A549 (cell line): ENCODE data around the gene PLTP. TPM values are rescaled to one million over a fixed set of nuclear protein-coding genes. Genes with fewer than 3 reads are reported as not detected.
"Not testable (repeated sequence)": the region's sequence is repeated elsewhere in the genome, so short reads cannot be mapped to it uniquely, and the experiment has no call there.

Experiments used
- ATAC-seq, 2 experiments: fragments of 200-7000 bp in 1 of 2; fragments of >200 bp in 1 of 2; cut with Nextera tagmentation in 1 of 2; cut with Tn5 transposase in 1 of 2; 3 replicates each; pipeline versions ENCODE4 v1.8.0 to v1.9.1; 2018 to 2020; ENCODE audit warnings: mild to moderate bottlenecking in 1 of 2, moderate library complexity in 1 of 2
- CTCF ChIA-PET: fragments of 300-600 bp; sonication (Branson Sonifier 250); formaldehyde crosslinking; extraction: SDS; loops from one replicate; lab custom pipeline; 2021; ENCODE audit warnings: antibody characterized with exemption, inconsistent platforms; lab: Yijun Ruan, JAX
- POLR2A ChIA-PET: fragments of 350-600 bp; formaldehyde crosslinking; extraction: SDS; loops from one replicate; lab custom pipeline; 2021; ENCODE audit warnings: antibody characterized with exemption, inconsistent platforms; lab: Yijun Ruan, JAX
- DNase-seq, 2 experiments: peaks; one replicate each; pipeline versions ENCODE4 v3.0.0 to v3.0.0-alpha.2; 2011 to 2016; ENCODE audit warnings: low read depth in 1 of 2, low spot score in 1 of 2
- FAIRE-seq: peaks from 2 replicates; lab custom pipeline; 2011; peaks lifted over from hg19 to GRCh38; lab: Jason Lieb, UNC
- H3K27ac ChIP-seq, 2 experiments: fragments of >200 bp; sonication (Bioruptor Twin); formaldehyde crosslinking; 3 replicates each; pipeline ENCODE4 v1.5.1; 2016 to 2017
- H3K4me1 ChIP-seq: fragments of >200 bp; sonication (Bioruptor Twin); formaldehyde crosslinking; 3 replicates; pipeline ENCODE4 v1.6.1; 2016
- H3K4me2 ChIP-seq: fragments of >200 bp; sonication (Bioruptor Twin); formaldehyde crosslinking; 3 replicates; pipeline ENCODE4 v1.6.1; 2016
- H3K4me3 ChIP-seq: fragments of >200 bp; sonication (Bioruptor Twin); formaldehyde crosslinking; 3 replicates; pipeline ENCODE4 v1.5.1; 2016
- H3K9me3 ChIP-seq: fragments of >200 bp; sonication (Bioruptor Twin); formaldehyde crosslinking; 3 replicates; pipeline ENCODE4 v1.6.1; 2016
- BHLHE40 ChIP-seq: IDR thresholded peaks from 2 replicates; pipeline ENCODE4 v1.6.1; 2012; ENCODE audit warnings: low read depth, low read length, inconsistent platforms
- CBX2 ChIP-seq: fragments of 200-600 bp; sonication (generic); IDR thresholded peaks from 2 replicates; pipeline ENCODE4 v1.6.1; 2016; ENCODE audit warnings: low read depth, mild to moderate bottlenecking, borderline replicate concordance
- CHD2 ChIP-seq: fragments of 150-350 bp; IDR thresholded peaks from 2 replicates; pipeline ENCODE4 v1.6.1; 2014; ENCODE audit warnings: low read length; ENCODE audit not compliant: partially characterized antibody
- CHD4 ChIP-seq: fragments of 200-600 bp; sonication (generic); IDR thresholded peaks from 2 replicates; pipeline ENCODE4 v1.6.1; 2016; ENCODE audit warnings: antibody characterized with exemption, mild to moderate bottlenecking, borderline replicate concordance
- CTCF ChIP-seq: fragments of >200 bp; sonication (Bioruptor Twin); formaldehyde crosslinking; IDR thresholded peaks from 3 replicates; pipeline ENCODE4 v1.5.1; 2016
- EHMT2 ChIP-seq: fragments of 200-600 bp; sonication (generic); IDR thresholded peaks from 2 replicates; pipeline ENCODE4 v1.6.1; 2016; ENCODE audit warnings: antibody characterized with exemption, low read depth, mild to moderate bottlenecking, moderate library complexity
- FOSL2 ChIP-seq, 2 experiments: fragments of 450-650 bp in 1 of 2; fragments of >200 bp in 1 of 2; sonication (Bioruptor Twin) in 1 of 2; formaldehyde crosslinking; IDR thresholded peaks; 2 replicates each; pipeline versions ENCODE4 v1.5.0 to v1.6.1; 2016 to 2020; ENCODE audit warnings: mild to moderate bottlenecking in 1 of 2, moderate library complexity in 1 of 2
- FOXS1 ChIP-seq: fragments of 250-450 bp; sonication (Bioruptor Pico); IDR thresholded peaks from 2 replicates; pipeline ENCODE4 v1.5.0; 2020; ENCODE audit warnings: mild to moderate bottlenecking, moderate library complexity
- HOXA7 ChIP-seq: fragments of 250-450 bp; sonication (Bioruptor Pico); IDR thresholded peaks from 2 replicates; pipeline ENCODE4 v1.5.0; 2020; ENCODE audit warnings: mild to moderate bottlenecking, moderate library complexity
- HOXB13 ChIP-seq: fragments of 250-450 bp; sonication (Bioruptor Pico); IDR thresholded peaks from 2 replicates; pipeline ENCODE4 v1.5.0; 2020; ENCODE audit warnings: low read depth, mild to moderate bottlenecking, moderate library complexity
- JUN ChIP-seq, 2 experiments: fragments of >200 bp; sonication (Bioruptor Twin); formaldehyde crosslinking; IDR thresholded peaks; 2 replicates in 1 of 2; 3 replicates in 1 of 2; pipeline ENCODE4 v1.6.1; 2016 to 2017
- JUNB ChIP-seq: fragments of >200 bp; sonication (Bioruptor Twin); formaldehyde crosslinking; IDR thresholded peaks from 2 replicates; pipeline ENCODE4 v1.6.1; 2016
- MYC ChIP-seq: IDR thresholded peaks from 2 replicates; pipeline ENCODE4 v1.6.1; 2012; ENCODE audit warnings: mild to moderate bottlenecking, inconsistent platforms, low read length, improper control_type of control experiment, borderline replicate concordance
- PBX3 ChIP-seq: IDR thresholded peaks from 2 replicates; pipeline ENCODE4 v1.6.1; 2012
- POLR2AphosphoS2 ChIP-seq: conservative IDR thresholded peaks from 2 replicates; pipeline ENCODE4 v1.6.1; 2012; ENCODE audit warnings: low read length, improper control_type of control experiment, inconsistent platforms
- RARB ChIP-seq: fragments of 250-450 bp; sonication (Bioruptor Pico); IDR thresholded peaks from 2 replicates; pipeline ENCODE4 v1.8.0; 2021; ENCODE audit warnings: mild to moderate bottlenecking, moderate library complexity
- SMC3 ChIP-seq: fragments of >200 bp; sonication (Bioruptor Twin); formaldehyde crosslinking; IDR thresholded peaks from 3 replicates; pipeline ENCODE4 v1.6.1; 2018; ENCODE audit warnings: inconsistent platforms
- ZC3H11A ChIP-seq: fragments of 450-650 bp; IDR thresholded peaks from 2 replicates; pipeline ENCODE4 v1.6.1; 2014; ENCODE audit warnings: antibody characterized with exemption, mild to moderate bottlenecking
- ZSCAN20 ChIP-seq: fragments of 250-450 bp; sonication (Bioruptor Pico); IDR thresholded peaks from 2 replicates; pipeline ENCODE4 v1.8.0; 2022; ENCODE audit warnings: mild to moderate bottlenecking, moderate library complexity
- WGBS: methylation state at CpG from one replicate; pipeline ENCODE4 v1.1.6; 2017; ENCODE audit errors: missing lambda C conversion rate; 5-methylcytosine and 5-hydroxymethylcytosine counted together
- polyA plus RNA-seq, 4 experiments: library from polyadenylated mRNA; depleted of rRNA in 3 of 4; stranded (reverse); fragments of >200 nt; fragmentation: RNase III in 1 of 4; extraction: RNeasy Plus Mini Kit Qiagen cat#74134 plus additional on column Dnase treatment in 1 of 4; gene quantifications; 2 replicates in 3 of 4; 3 replicates in 1 of 4; pipeline ENCODE4 v1.2.3, GENCODE V29; 2011 to 2017
- TF ChIP-seq, protein P1 (sequence below): fragments of 250-450 bp; sonication (Bioruptor Pico); IDR thresholded peaks from 2 replicates; pipeline ENCODE4 v1.5.0; 2020; ENCODE audit warnings: low read depth, mild to moderate bottlenecking, moderate library complexity

The PLTP gene
- polyA plus RNA-seq, 2 of the 4 experiments (the other 2 are of a cell fraction) = 1.6 to 2.7 TPM

DNA sequence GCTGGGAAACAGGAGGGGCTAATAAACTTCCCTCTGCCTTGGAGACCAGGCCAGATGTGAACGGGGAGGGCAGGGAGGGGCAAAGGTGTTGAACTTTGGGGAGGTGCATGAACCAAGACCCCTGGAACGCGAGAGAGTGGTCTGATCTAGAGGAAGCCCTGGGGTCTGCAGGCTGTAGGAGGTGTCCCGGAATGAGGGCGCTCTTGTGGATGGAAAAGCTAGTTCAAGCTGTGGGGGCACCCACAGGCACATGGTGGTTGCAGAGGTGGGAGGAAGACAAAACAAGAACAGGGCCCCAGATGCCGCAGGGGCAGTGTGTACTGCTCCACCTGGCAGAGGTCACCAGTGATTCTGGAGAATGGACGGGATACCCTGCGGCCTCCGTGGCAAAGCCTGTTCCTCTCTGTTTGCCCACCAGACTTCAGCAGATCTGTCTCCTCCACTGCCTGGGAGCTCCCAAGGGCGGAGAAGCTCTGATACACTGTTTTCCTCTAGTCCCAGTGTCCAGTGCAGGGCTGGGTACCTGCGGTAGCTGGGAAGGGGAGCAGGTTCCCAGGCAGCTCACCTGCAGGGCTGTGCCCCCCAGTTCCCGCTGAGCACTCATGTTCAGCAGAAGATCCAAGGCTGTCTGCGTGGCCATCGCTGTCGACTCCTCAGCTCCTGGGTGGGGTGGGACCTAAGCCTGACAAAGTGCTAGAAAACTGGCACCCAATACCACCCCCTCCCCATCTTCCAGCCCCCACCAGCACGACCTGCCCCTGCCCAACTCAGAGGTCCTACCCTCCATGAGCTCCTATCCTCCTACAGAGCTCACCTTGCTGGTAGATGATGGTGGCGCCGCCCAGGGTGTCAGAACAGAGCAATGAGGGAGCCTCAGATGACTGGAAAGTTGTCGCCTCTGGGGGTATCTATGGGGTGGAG lies 45.3 kb upstream of the PLTP start:
- no peak overlapping the region for H3K27ac ChIP-seq
- H3K4me3 ChIP-seq = no peak overlapping the region
- whole genome bisulfite sequencing = 91% methylated on average over 18 of the region's 19 CpGs
- POLR2A ChIA-PET = interaction anchor here (0.7 to 1.3 kb wide), 3 partner anchors 16 to 22 kb away, joined by 3 to 5 read pairs (median 3); no protein-coding TSS in a partner anchor
- ATAC-seq = no peak
- H3K9me3 ChIP-seq = peaks cover 4% of the 10 kb centered on the region; the same call in 1 of the 3 replicates
- DNase-seq = no peak
- no peaks in the 10 kb centered on the region for H3K4me1 ChIP-seq
- CTCF ChIA-PET = interaction anchor here (1.0 to 21.4 kb wide), 6 partner anchors 9 to 158 kb away, joined by 3 to 358 read pairs (median 6); partner anchors contain the start of gene ZNF335
- H3K4me2 ChIP-seq = no peak overlapping the region
- FAIRE-seq = no peak
- TF ChIP-seq JUN (IDR thresholded peaks at IDR 0.05) (no peak), BHLHE40 (no peak), MYC (no peak), RARB (CRISPR knock-in tag) (no peak), ZC3H11A (no peak), EHMT2 (no peak), PBX3 (no peak), SMC3 (no peak), FOXS1 (CRISPR knock-in tag) (no peak), FOSL2 (IDR thresholded peaks at IDR 0.05) (no peak), FOSL2 (CRISPR knock-in tag; IDR thresholded peaks at IDR 0.05) (no peak), HOXB13 (CRISPR knock-in tag) (no peak), POLR2AphosphoS2 (no peak), ZSCAN20 (CRISPR knock-in tag) (no peak), CHD4 (no peak), CHD2 (no peak), HOXA7 (CRISPR knock-in tag) (no peak), CTCF (no peak), CBX2 (no peak), JUNB (no peak)
- TF ChIP-seq, protein P1, sequence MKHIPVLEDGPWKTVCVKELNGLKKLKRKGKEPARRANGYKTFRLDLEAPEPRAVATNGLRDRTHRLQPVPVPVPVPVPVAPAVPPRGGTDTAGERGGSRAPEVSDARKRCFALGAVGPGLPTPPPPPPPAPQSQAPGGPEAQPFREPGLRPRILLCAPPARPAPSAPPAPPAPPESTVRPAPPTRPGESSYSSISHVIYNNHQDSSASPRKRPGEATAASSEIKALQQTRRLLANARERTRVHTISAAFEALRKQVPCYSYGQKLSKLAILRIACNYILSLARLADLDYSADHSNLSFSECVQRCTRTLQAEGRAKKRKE (CRISPR knock-in tag) = no peak

GRCh38 chr20:45956326-45956725 lies 44.4 kb upstream of the PLTP start:
- DNase-seq, ATAC-seq, FAIRE-seq, H3K4me1 ChIP-seq, H3K27ac ChIP-seq, POLR2A ChIA-PET, H3K4me2 ChIP-seq, H3K9me3 ChIP-seq, H3K4me3 ChIP-seq: not testable (repeated sequence)
- CTCF ChIA-PET = interaction anchor here (0.6 to 21.4 kb wide), 2 partner anchors 10 to 31 kb away, joined by 5 to 358 read pairs; partner anchors contain the start of gene ZNF335
- WGBS = 94% methylated on average over 10 of the region's 10 CpGs
